HG02759 (cell line): ENCODE data around the gene B3GLCT.
"Not testable (repeated sequence)": the region's sequence is repeated elsewhere in the genome, so short reads cannot be mapped to it uniquely, and the experiment has no call there.

Source experiments
- ATAC-seq: cut with Tn5 transposase; IDR thresholded peaks from one replicate; pipeline ENCODE4 v1.9.1; 2021; ENCODE audit warnings: mild to moderate bottlenecking, moderate library complexity; ENCODE audit not compliant: unreplicated experiment

Gene B3GLCT

DNA sequence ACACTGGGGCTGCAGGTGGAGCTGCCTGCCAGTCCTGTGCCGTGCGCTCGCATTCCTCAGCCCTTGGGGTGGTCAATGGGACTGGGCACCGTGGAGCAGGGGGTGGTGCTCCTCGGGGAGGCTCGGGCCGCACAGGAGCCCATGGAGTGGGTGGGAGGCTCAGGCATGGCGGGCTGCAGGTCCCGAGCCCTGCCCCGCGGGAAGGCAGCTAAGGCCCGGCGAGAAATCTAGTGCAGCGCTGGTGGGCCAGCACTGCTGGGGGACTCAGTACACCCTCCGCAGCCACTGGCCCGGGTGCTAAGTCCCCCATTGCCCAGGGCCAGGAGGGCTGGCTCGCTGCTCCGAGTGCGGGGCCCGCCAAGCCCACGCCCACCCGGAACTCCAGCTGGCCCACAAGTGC, 139.8 kb downstream of the B3GLCT start:
- not testable (repeated sequence) for ATAC-seq

DNA sequence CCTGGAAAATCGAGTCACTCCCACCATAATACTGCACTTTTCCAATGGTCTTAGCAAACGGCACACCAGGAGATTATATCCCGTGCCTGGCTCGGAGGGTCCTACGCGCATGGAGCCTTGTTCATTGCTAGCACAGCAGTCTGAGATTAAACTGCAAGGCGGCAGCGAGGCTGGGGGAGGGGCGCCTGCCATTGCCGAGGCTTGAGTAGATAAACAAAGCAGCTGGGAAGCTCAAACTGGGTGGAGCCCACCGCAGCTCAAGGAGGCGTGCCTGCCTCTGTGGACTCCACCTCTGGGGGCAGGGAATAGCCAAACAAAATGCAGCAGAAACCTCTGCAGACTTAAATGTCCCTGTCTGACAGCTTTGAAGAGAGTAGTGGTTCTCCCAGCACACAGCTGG, 141.1 kb downstream of the B3GLCT start:
- not testable (repeated sequence) for ATAC-seq

DNA sequence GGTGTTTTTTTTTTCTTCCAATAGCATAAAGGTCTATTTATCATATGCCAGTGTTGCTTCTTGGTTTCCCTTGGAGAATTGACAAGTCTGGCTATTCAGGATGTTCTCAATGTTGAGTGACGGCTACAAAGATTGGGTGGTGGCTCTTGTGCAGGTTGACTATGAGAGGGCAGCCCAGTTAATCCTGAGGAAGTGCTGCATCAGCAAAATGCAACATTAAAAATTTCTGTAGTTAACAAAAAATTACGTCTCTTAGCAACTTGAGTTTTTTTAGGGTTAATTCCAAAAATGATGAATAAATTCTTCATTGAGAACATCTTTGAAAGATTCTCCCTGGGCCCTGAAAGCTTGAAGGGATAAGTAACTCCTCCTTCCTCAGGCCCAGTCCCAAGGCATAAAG, 147.1 kb downstream of the B3GLCT start:
- ATAC-seq = no peak

DNA sequence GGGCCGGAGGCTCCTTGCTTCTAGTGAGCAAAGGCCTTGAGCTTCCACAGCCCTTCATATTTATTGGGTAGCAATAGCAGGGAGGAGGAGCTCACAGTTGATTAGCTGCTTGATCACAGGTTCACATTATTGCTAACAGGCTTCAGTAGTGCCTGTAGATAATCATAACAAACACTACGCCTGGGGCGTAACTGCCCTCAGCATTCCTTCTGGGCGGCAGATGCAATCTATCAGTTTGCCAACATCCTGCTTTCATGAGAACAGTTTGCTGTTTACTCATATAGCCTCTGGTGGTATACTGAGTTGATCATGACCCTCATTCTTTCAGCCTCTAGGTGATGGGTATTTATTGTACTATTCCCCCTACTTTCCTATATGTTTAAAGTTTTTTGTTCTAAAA, 149.4 kb downstream of the B3GLCT start:
- no peak for ATAC-seq

DNA sequence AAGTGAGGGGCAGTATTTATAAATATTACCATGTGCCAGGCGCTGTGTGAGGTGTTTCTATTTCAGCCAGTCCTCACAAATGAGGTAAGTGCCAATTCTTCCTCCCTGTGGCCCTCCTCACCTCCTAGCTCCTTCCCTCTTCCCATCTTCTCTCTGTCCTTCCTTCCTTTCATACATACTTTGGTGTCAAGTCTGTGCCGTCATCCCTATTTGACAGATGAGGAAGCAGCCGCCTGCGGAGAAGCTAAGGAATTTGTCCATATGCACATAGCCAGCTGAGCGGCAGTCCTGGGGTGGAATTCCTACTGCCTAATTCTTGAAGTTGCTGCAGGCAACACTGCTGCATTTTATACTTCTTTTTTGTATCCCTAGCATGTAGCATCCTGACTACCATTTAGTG, 150.8 kb downstream of the B3GLCT start:
- ATAC-seq = no peak

DNA sequence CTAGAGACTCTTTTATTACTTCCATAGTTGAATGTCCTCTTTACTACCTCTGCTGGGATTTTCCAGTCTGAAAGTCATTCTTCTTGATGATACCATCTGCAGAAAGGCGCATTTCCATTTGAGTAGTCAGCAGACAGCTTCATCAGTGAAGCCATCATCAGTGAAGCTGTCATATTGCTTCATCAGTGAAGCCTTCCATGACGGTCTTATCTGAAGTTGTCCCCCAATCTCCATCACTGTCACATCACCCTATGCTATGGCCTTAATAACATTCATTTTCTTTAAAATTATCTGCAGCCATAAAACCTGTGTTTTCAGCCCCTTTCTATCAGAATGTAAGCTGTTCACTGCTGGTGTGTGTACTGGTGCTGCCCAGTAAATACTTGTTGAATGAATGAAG, 151.6 kb downstream of the B3GLCT start:
- no peak for ATAC-seq

DNA sequence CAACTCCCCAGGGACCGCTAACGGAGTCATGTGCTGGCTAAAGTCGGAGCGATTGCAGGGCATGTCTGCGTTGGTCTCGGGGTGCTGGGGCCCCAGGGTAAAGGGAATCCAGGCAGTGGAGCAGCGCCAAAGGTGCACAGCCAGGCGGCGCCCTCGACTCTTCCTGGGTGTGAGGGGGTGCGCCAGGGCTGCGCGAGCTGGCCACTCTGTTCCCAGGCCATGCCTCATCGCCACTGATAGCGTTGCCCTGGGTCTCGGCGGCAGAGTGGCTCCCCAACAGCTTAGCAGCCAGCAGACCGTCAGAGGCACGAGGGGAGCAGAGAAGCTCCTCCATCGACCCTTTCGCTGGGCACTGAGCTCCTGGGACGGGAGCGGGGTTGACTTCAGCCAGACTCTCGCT, 152.7 kb downstream of the B3GLCT start:
- ATAC-seq = no peak

DNA sequence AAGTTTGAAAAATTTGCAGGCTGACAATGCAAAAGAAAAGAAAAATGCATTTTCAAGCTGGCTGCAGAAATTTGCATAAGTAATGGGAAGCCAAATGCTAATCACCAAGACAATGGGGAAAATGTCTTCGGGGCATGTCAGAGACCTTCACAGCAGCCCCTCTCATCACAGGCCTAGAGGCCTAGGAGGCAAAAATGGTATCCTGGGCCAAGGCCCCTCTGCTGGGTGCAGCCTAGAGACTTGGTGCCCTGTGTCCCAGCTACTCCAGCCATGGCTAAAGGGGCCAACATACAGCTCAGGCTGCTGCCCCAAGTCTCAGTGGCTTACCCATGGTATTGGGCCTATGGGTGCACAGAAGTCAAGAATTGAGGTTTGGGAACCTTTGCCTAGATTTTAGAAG, 155.2 kb downstream of the B3GLCT start:
- no peak for ATAC-seq

DNA sequence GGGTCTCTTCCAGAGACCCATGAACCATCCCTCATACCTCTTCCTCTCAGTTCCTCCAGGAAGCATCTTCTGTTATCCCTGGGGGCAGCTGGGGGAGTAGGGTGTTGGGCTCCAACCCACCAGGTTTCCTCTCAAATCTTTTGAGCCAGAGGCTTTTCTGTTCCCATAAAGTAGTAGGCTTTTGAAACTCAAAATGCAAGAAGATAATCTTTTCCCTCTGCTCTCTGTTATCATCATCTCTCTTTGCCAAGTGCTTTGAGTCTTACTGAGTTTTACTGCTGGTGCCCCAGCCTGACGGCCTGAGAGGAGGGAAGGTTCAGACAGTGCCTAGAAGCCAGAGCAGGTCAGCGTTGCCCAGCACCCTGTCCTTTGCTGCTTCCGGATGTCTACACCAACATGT, 157.2 kb downstream of the B3GLCT start:
- ATAC-seq = no peak

DNA sequence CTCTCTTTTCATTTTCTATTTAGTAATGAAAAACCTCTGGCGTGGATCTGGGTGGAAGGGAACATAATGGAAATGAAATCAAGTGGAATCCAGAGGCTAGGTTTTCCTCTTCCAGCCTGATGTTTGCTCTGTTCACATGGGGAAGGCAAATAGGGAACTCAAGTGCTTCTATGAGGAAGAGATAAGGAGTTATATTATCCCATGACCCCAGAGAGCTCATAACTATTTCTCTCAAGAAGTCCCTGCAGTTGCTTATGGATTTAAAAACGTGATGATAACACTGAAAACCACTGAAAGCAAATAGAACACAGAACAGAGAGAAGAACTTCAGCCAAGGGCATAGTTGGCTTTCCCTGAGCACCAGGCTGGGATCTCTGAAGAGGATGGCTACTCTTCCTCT, 157.8 kb downstream of the B3GLCT start:
- ATAC-seq = no peak

DNA sequence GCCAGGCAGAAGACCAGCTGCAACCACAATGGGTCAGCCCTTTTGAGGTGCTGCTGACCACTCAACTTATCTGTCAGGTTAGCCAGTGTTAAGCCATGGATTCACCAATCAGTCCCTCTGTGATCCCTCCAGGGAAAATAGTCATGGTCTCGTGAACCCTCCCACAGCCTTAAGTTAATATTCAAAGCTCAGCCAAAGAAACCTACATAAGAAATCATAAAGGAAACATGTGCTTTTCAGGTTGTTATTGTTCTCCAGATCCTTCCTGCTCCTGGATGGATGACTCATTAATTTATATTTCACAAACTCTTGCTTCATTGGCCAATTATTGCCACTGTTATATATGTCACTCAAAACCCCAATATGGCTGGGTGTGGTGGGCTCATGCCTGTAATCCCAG, 161.9 kb downstream of the B3GLCT start:
- ATAC-seq = no peak

DNA sequence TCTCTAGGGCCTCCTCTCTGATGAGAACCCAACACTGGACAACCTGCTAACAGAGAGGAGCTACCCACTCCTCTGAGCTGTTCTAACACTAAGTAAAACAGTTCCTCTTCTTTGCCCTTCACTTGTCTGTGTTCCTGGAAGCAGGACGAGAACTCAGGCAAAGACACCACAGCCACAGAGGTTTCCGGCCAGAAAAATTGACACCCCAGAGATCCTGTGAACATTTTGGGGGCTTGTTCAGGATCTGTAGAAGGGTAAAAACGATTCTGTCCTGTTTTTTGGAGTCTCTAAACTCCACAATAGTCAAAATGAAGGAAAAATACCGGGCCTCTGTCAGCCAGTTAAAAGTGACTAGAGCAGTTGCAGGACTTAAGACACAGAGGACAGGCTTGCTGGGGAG, 165.9 kb downstream of the B3GLCT start:
- no peak for ATAC-seq

DNA sequence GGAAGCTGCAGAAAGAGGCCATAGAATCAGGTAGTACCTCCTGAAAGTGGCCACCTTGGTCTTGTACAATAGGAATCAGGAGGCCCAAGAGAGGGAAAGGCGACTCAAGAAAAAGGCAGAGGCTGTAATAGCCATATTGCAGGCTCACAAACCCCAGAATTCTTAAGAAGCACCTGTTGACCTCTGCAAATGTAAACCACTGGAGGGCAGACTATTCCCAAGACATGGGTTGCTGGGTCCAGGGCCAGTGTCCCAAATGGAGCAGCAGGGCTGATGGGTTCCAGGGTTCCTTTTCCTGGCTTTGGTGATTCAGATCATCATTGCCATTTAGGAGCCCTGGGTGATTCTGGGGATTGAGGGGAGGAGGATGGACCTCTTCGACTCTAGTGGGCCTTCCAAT, 167.6 kb downstream of the B3GLCT start:
- no peak for ATAC-seq

DNA sequence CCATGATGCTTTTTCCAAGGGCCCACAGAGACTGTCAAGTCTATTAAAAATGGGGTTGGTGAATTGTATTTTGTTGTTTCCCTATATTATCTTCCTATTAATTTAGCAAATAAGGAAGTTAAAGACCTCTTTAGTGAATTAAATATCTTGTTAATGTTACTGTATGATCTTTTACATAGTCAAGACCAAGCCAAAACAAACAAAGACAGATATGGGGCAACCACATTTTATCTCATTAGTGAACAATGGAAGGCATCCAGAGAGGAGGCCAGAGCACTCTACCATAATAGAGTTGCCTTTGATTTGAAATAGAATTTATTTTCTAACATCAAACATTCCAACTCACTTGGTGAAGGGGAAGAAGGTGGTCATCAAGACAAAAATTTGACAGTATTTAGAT, 169.4 kb downstream of the B3GLCT start:
- no peak for ATAC-seq

DNA sequence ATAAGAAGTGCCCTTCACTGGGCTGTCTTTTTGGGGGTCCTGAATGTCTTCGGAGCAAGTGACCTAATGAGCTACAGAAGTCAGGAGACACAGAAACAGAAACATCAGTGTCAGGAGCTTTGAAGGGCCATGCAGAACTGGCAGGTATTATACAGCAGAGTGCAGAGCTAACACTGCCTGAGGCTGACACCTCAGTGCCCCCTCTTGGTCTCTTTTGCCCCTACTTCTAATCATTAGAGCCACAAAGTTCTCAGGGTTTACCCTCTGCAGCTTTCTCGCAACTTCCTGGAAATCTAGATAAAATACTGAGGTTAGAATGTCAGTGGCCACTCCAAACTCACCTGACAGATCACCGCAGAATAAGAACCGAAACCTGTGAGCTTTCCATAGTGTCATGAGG, 172.7 kb downstream of the B3GLCT start:
- ATAC-seq = no peak

DNA sequence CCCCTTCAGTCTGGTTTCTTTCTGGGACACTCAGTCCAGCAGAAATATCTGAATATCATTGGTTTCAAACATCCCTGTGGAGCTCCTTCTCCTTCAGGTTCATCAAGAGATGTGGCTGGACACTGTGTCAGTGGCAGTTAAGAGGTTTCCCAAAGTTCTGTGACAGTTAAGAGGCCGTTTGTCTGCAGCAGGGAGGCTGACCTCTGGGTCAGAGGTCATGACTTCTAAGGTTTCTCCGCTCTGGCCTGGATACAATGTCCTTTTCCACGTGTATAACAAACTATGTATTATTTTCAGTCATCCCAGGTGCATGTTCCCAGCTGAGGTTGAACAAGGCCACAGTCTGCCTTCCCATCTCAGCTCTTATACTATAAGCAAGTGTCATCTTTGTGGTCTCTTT, 174.9 kb downstream of the B3GLCT start:
- ATAC-seq = no peak

DNA sequence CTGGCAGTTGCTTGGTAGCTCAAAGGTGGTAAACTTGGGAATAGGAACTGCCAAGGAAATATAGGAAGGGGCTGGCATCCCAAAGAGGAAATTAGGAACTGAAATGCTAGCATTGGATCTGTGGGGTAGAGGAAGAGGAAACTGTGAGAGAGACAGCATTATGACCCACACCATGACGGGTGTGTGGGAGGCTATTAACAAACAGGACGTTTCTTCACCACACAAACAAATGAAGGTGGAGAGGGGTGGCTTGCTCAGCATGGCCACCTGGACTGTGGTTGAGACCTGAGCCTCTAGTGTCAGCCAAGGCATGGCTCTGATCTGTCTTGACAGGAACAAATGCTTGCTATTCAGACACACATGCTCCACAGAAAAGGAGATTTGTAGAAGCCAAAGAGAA, 178.2 kb downstream of the B3GLCT start:
- peak; percentile 56 for ATAC-seq

DNA sequence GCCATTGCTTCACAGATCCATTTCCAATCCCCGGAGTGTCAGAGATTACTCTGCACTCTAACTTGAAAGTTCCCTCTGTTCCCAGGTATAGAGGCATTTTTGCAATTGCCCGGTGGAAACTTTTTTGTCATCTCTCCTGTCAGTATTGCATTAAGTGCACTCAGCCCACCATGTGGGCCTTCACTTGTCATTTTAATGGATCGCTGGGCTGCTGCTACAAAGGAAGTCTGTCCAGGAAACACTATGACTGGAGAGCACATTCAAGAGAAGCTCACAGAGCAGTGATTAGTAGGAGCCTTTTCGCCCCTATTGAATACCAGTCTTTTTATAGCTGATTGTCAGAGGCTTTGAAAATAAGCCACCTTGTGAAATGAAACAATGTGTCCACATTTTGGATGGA, 180.9 kb downstream of the B3GLCT start:
- no peak for ATAC-seq
